Transverse colon (tissue), 4 donors: ENCODE results near the gene MBOAT7.
"Not testable (repeated sequence)": the region's sequence is repeated elsewhere in the genome, so short reads cannot be mapped to it uniquely, and the experiment has no call there.

ENCODE experiments used
- CTCF ChIP-seq, 5 experiments: fragments of 200-600 bp in 3 of 5; fragments of 450-650 bp in 2 of 5; sonication (generic) in 3 of 5; IDR thresholded peaks; 1 replicate in 2 of 5; 2 replicates in 3 of 5; pipeline ENCODE4 v1.5.1; 2016 to 2017; ENCODE audit warnings: antibody characterized with exemption in 5 of 5, inconsistent platforms in 3 of 5, mild to moderate bottlenecking in 2 of 5, moderate library complexity in 1 of 5
- EP300 ChIP-seq: sonication (generic); formaldehyde crosslinking; IDR thresholded peaks from one replicate; pipeline ENCODE4 v1.6.1; 2017; ENCODE audit warnings: antibody characterized with exemption, low read depth
- POLR2A ChIP-seq: fragments of 450-650 bp; IDR thresholded peaks from one replicate; pipeline ENCODE4 v1.6.1; 2016; ENCODE audit warnings: antibody characterized with exemption, mild to moderate bottlenecking, moderate library complexity
- POLR2AphosphoS5 ChIP-seq, 3 donors: sonication (generic); formaldehyde crosslinking; IDR thresholded peaks; one replicate each; pipeline ENCODE4 v1.6.1; 2016; ENCODE audit warnings: antibody characterized with exemption in 3 of 3

- TF ChIP-seq CTCF (IDR thresholded peaks at IDR 0.05); POLR2AphosphoS5 (IDR thresholded peaks at IDR 0.05); EP300; POLR2A: not testable (repeated sequence)
Measured at GRCh38 chr19:54222474-54223276, 33.3 kb upstream of the MBOAT7 start, which contains the start of gene LILRB3.
